ENCODE measurements around the gene PDLIM7.

PDLIM7 gene

GRCh38 chr5:177447066-177447610 is 50.3 kb downstream of the PDLIM7 start:
- no peak for TF ChIP-seq CREB1 (IDR thresholded peaks at IDR 0.05; ENCODE audit: low read depth)
- peak; percentile 53; the same call in 1 of the 2 replicates for TF ChIP-seq ZBTB7A (IDR thresholded peaks at IDR 0.05; ENCODE audit: low read depth)
- TF ChIP-seq, protein P1, sequence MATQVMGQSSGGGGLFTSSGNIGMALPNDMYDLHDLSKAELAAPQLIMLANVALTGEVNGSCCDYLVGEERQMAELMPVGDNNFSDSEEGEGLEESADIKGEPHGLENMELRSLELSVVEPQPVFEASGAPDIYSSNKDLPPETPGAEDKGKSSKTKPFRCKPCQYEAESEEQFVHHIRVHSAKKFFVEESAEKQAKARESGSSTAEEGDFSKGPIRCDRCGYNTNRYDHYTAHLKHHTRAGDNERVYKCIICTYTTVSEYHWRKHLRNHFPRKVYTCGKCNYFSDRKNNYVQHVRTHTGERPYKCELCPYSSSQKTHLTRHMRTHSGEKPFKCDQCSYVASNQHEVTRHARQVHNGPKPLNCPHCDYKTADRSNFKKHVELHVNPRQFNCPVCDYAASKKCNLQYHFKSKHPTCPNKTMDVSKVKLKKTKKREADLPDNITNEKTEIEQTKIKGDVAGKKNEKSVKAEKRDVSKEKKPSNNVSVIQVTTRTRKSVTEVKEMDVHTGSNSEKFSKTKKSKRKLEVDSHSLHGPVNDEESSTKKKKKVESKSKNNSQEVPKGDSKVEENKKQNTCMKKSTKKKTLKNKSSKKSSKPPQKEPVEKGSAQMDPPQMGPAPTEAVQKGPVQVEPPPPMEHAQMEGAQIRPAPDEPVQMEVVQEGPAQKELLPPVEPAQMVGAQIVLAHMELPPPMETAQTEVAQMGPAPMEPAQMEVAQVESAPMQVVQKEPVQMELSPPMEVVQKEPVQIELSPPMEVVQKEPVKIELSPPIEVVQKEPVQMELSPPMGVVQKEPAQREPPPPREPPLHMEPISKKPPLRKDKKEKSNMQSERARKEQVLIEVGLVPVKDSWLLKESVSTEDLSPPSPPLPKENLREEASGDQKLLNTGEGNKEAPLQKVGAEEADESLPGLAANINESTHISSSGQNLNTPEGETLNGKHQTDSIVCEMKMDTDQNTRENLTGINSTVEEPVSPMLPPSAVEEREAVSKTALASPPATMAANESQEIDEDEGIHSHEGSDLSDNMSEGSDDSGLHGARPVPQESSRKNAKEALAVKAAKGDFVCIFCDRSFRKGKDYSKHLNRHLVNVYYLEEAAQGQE (IDR thresholded peaks at IDR 0.05; ENCODE audit: low read depth): no peak
- TF ChIP-seq, protein P2, sequence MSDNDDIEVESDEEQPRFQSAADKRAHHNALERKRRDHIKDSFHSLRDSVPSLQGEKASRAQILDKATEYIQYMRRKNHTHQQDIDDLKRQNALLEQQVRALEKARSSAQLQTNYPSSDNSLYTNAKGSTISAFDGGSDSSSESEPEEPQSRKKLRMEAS (IDR thresholded peaks at IDR 0.05): peak; percentile 51; the same call in 1 of the 2 replicates
- TF ChIP-seq RAD21 (IDR thresholded peaks at IDR 0.05; ENCODE audit: low read depth): no peak
- TF ChIP-seq FOXM1 (IDR thresholded peaks at IDR 0.05; ENCODE audit: borderline replicate concordance, low read depth): no peak
- TF ChIP-seq USF1 (IDR thresholded peaks at IDR 0.05): peak; percentile 43
- TF ChIP-seq EP300 (IDR thresholded peaks at IDR 0.05; ENCODE audit: borderline replicate concordance): no peak
- TF ChIP-seq TCF12 (IDR thresholded peaks at IDR 0.05; ENCODE audit: low read depth): no peak
- TF ChIP-seq EGR1 (IDR thresholded peaks at IDR 0.05): 0 out of 2 replicates have a peak, but pooled peaks have one; percentile 15

GRCh38 chr5:177446200-177447065 is 51.0 kb downstream of the PDLIM7 start, which contains the start of gene PRR7:
Gene PRR7 (plus strand): TSS chr5:177446814. CDS start chr5:177455068, 8,254 bp downstream.
- TF ChIP-seq TEAD4 (IDR thresholded peaks at IDR 0.05) (no peak), CEBPB (IDR thresholded peaks at IDR 0.05) (no peak), NFIC (IDR thresholded peaks at IDR 0.05) (no peak), USF1 (IDR thresholded peaks at IDR 0.05) (no peak), TCF12 (IDR thresholded peaks at IDR 0.05; ENCODE audit: low read depth) (peak; percentile 11; the same call in 1 of the 2 replicates), FOXM1 (IDR thresholded peaks at IDR 0.05; ENCODE audit: borderline replicate concordance, low read depth) (no peak), ZBTB7A (IDR thresholded peaks at IDR 0.05; ENCODE audit: low read depth) (peak; percentile 24; the same call in 1 of the 2 replicates), TAF1 (IDR thresholded peaks at IDR 0.05; ENCODE audit: low read depth) (no peak)
- TF ChIP-seq, protein P1 (IDR thresholded peaks at IDR 0.05; ENCODE audit: low read depth): no peak

DNA sequence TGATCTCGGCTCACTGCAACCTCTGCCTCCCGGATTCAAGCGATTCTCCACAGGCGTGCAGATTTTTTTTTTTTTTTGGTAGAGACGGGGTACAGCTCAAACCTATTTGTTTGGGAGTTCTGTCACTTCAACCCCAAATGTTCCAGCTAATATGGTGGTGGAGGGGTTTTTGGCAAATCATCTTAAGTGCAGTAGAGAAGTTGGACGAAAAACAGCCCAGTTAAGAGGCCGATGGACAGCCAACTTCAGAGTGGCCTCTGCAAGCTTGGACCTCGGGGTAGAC is 51.5 kb downstream of the PDLIM7 start:
- TF ChIP-seq TEAD4 (IDR thresholded peaks at IDR 0.05) (no peak), TCF12 (IDR thresholded peaks at IDR 0.05; ENCODE audit: low read depth) (no peak), USF1 (IDR thresholded peaks at IDR 0.05) (no peak), NFIC (IDR thresholded peaks at IDR 0.05) (no peak), RAD21 (IDR thresholded peaks at IDR 0.05; ENCODE audit: low read depth) (no peak), YY1 (IDR thresholded peaks at IDR 0.05; ENCODE audit: low read depth) (no peak), EGR1 (IDR thresholded peaks at IDR 0.05) (no peak)
- TF ChIP-seq, protein P2 (IDR thresholded peaks at IDR 0.05): no peak

GRCh38 chr5:177445052-177445916 is 52.1 kb downstream of the PDLIM7 start:
- TF ChIP-seq ZBTB7A (IDR thresholded peaks at IDR 0.05; ENCODE audit: low read depth) (no peak), FOXM1 (IDR thresholded peaks at IDR 0.05; ENCODE audit: borderline replicate concordance, low read depth) (no peak), CEBPB (IDR thresholded peaks at IDR 0.05) (no peak), EGR1 (IDR thresholded peaks at IDR 0.05) (no peak), NFIC (IDR thresholded peaks at IDR 0.05) (no peak), RAD21 (IDR thresholded peaks at IDR 0.05; ENCODE audit: low read depth) (no peak), EP300 (IDR thresholded peaks at IDR 0.05; ENCODE audit: borderline replicate concordance) (no peak), YY1 (IDR thresholded peaks at IDR 0.05; ENCODE audit: low read depth) (no peak), TCF12 (IDR thresholded peaks at IDR 0.05; ENCODE audit: low read depth) (no peak), TAF1 (IDR thresholded peaks at IDR 0.05; ENCODE audit: low read depth) (no peak), USF1 (IDR thresholded peaks at IDR 0.05) (no peak)
- TF ChIP-seq, protein P2 (IDR thresholded peaks at IDR 0.05): no peak
- TF ChIP-seq, protein P1 (IDR thresholded peaks at IDR 0.05; ENCODE audit: low read depth): no peak
